IMR-90 (cell line): Measurements from ENCODE around the gene PSEN1.
A peak's percentile ranks its signal among the peaks of the same experiment; 100 is the strongest.

Source experiments
- CEBPB ChIP-seq: IDR thresholded peaks from 2 replicates; pipeline ENCODE4 v1.6.1; 2012; ENCODE audit warnings: low read depth, low read length, improper control_type of control experiment
- CHD1 ChIP-seq: IDR thresholded peaks from 2 replicates; pipeline ENCODE4 v1.6.1; 2012; ENCODE audit warnings: low read depth, low read length, improper control_type of control experiment
- CTCF ChIP-seq: conservative IDR thresholded peaks from 2 replicates; pipeline ENCODE4 v1.5.1; 2012; ENCODE audit warnings: mild to moderate bottlenecking, low read depth, low read length, improper control_type of control experiment
- ELK1 ChIP-seq: fragments of 150-350 bp; IDR thresholded peaks from 2 replicates; pipeline ENCODE4 v1.6.1; 2016; ENCODE audit warnings: low read depth, mild to moderate bottlenecking, low read length, moderate library complexity, borderline replicate concordance
- MXI1 ChIP-seq: IDR thresholded peaks from 2 replicates; pipeline ENCODE4 v1.6.1; 2012; ENCODE audit warnings: low read depth, mild to moderate bottlenecking, low read length, moderate library complexity, borderline replicate concordance
- POLR2A ChIP-seq: IDR thresholded peaks from 2 replicates; pipeline ENCODE4 v1.6.1; 2012; ENCODE audit warnings: mild to moderate bottlenecking, low read depth, low read length
- RAD21 ChIP-seq: IDR thresholded peaks from 2 replicates; pipeline ENCODE4 v1.6.1; 2012; ENCODE audit warnings: low read length, improper control_type of control experiment
- RFX5 ChIP-seq: IDR thresholded peaks from 2 replicates; pipeline ENCODE4 v1.8.0; 2012; ENCODE audit warnings: low read depth, mild to moderate bottlenecking, low read length, moderate library complexity
- USF2 ChIP-seq: fragments of 150-350 bp; IDR thresholded peaks from 2 replicates; pipeline ENCODE4 v1.6.1; 2017; ENCODE audit warnings: mild to moderate bottlenecking, antibody characterized with exemption, low read length, low read depth

GRCh38 chr14:73173092-73173735, 36.9 kb downstream of the PSEN1 start:
- TF ChIP-seq CTCF (peak; percentile 69), RFX5 (no peak), ELK1 (no peak), POLR2A (no peak), CEBPB (no peak), RAD21 (peak; percentile 75), MXI1 (no peak), USF2 (no peak; the same call in 1 of the 2 replicates), CHD1 (no peak)
